GM21825 (cell line): ENCODE measurements around the gene C1QTNF12.
A peak's percentile ranks its signal among the peaks of the same experiment; 100 is the strongest.

Experiments used
- ATAC-seq: cut with Tn5 transposase; IDR thresholded peaks from one replicate; pipeline ENCODE4 v1.9.1; 2021; ENCODE audit warnings: mild to moderate bottlenecking, moderate library complexity; ENCODE audit not compliant: unreplicated experiment

C1QTNF12 gene

GRCh38 chr1:1282998-1283397 is 36.5 kb upstream of the C1QTNF12 start:
- no peak for ATAC-seq

- ATAC-seq, result no peak
Measured at GRCh38 chr1:1281533-1282321, 35.2 kb upstream of the C1QTNF12 start.

GRCh38 chr1:1280782-1281481 is 34.4 kb upstream of the C1QTNF12 start:
- no peak for ATAC-seq

- ATAC-seq, result no peak
Measured at GRCh38 chr1:1279028-1279427, 32.5 kb upstream of the C1QTNF12 start.

GRCh38 chr1:1278620-1279019 is 32.1 kb upstream of the C1QTNF12 start:
- no peak for ATAC-seq

- ATAC-seq, result no peak
Measured at GRCh38 chr1:1275836-1276235, 29.3 kb upstream of the C1QTNF12 start.

- ATAC-seq, result no peak
Measured at GRCh38 chr1:1274931-1275431, 28.5 kb upstream of the C1QTNF12 start.

- peak; percentile 18 for ATAC-seq
Measured at GRCh38 chr1:1274299-1274930, 27.9 kb upstream of the C1QTNF12 start.

GRCh38 chr1:1273512-1274298 is 27.2 kb upstream of the C1QTNF12 start, which contains the start of gene UBE2J2:
Gene UBE2J2 (minus strand): TSS chr1:1273854. CDS start chr1:1267992, 5,862 bp downstream.
- peak; percentile 78 for ATAC-seq

- ATAC-seq, result no peak
Measured at GRCh38 chr1:1273209-1273511, 26.6 kb upstream of the C1QTNF12 start.

- no peak for ATAC-seq
Measured at GRCh38 chr1:1272341-1273208, 26.1 kb upstream of the C1QTNF12 start.

GRCh38 chr1:1270813-1271212 is 24.3 kb upstream of the C1QTNF12 start:
- no peak for ATAC-seq

GRCh38 chr1:1268284-1268682 is 21.8 kb upstream of the C1QTNF12 start:
- ATAC-seq, result no peak

- no peak for ATAC-seq
Measured at GRCh38 chr1:1267488-1268283, 21.2 kb upstream of the C1QTNF12 start.

GRCh38 chr1:1264868-1265272 is 18.3 kb upstream of the C1QTNF12 start:
- ATAC-seq, result no peak

- ATAC-seq, result no peak
Measured at GRCh38 chr1:1264026-1264425, 17.5 kb upstream of the C1QTNF12 start.

GRCh38 chr1:1262758-1263157 is 16.2 kb upstream of the C1QTNF12 start:
- no peak for ATAC-seq

GRCh38 chr1:1262071-1262470 is 15.5 kb upstream of the C1QTNF12 start:
- no peak for ATAC-seq

- no peak for ATAC-seq
Measured at GRCh38 chr1:1260843-1261560, 14.5 kb upstream of the C1QTNF12 start.
